Suprapubic skin (tissue), 3 donors: Measurements from ENCODE around the gene ZNF778.

Experiments used
- CTCF ChIP-seq, 2 donors: fragments of 200-600 bp in 1 of 2; fragments of 450-650 bp in 1 of 2; sonication (generic) in 1 of 2; IDR thresholded peaks; one replicate each; pipeline ENCODE4 v1.5.1; 2016 to 2019; ENCODE audit warnings: antibody characterized with exemption in 2 of 2, mild to moderate bottlenecking in 1 of 2, moderate library complexity in 1 of 2
- EP300 ChIP-seq: sonication (generic); formaldehyde crosslinking; IDR thresholded peaks from one replicate; pipeline ENCODE4 v1.6.1; 2017; ENCODE audit warnings: antibody characterized with exemption
- POLR2A ChIP-seq, 2 donors: fragments of 450-650 bp; IDR thresholded peaks; one replicate each; pipeline ENCODE4 v1.6.1; 2017; ENCODE audit warnings: antibody characterized with exemption in 2 of 2, mild to moderate bottlenecking in 2 of 2, moderate library complexity in 2 of 2

DNA sequence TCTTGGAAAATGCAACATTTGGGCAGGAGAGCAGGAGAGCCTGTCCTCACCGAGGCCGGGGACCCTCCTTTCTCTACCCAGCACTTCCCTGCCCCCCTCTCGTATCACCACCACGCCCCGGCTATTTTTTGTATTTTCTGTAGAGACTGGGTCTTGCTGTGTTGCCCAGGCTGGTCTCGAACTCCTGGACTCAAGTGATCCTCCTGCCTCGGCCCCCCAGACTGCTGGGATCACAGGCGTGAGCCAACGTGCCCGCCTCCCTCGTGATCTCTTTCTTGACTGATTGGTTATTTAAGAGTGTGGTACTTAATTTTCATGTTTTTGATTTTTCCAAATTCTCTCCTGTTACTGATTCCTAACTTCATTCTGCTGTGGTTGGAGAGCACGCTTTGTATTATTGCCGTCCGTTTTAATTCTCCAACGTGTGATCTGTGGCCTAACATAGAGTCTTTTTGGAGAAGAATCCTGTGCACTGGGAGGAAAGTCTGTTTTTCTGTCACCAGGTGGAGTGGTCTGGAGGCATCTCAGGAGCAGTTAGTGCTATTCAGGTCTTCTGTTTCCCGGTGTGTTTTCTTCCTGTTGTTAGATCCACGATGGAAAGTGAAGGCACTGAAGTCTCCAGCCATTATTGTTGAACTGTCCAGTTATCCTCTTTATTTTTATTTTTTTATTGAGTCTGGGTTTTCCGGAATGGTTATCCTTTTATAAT, 40.4 kb downstream of the ZNF778 start:
- TF ChIP-seq EP300 = no peak
- no peak for TF ChIP-seq CTCF (IDR thresholded peaks at IDR 0.05)
- no peak for TF ChIP-seq POLR2A (IDR thresholded peaks at IDR 0.05)
